PC-3 (cell line): ENCODE data around the gene PNLIPRP3. TPM values are rescaled to one million over a fixed set of nuclear protein-coding genes. Genes with fewer than 3 reads are reported as not detected.

Source experiments
- ATAC-seq: fragments of 200-7000 bp; cut with Tn5 transposase; 2 replicates; pipeline ENCODE4 v1.9.1; 2020; ENCODE audit warnings: mild to moderate bottlenecking, moderate library complexity
- BruUV-seq: library from RNA; stranded (reverse); fragments of 400-500 nt; replicated peaks from 2 replicates; lab custom pipeline; 2021; lab: Mats Ljungman, UMichigan
- CTCF ChIA-PET: fragments of 300-600 bp; sonication (Branson Sonifier 250); formaldehyde crosslinking; loops from one replicate; lab custom pipeline; 2022; ENCODE audit warnings: antibody characterized with exemption; lab: Charles Lee
- POLR2A ChIA-PET: fragments of 300-600 bp; sonication (Branson Sonifier 250); formaldehyde crosslinking; loops from one replicate; lab custom pipeline; 2022; ENCODE audit warnings: antibody characterized with exemption; ENCODE audit not compliant: unreplicated experiment; lab: Charles Lee
- DNase-seq: peaks from one replicate; pipeline ENCODE4 v3.0.0-alpha.2; 2015
- H2AFZ ChIP-seq: fragments of 300-600 bp; sonication (generic); 2 replicates; pipeline ENCODE4 v1.6.0; 2016; ENCODE audit warnings: antibody characterized with exemption, low read length
- H3F3A ChIP-seq: fragments of 300-600 bp; sonication (generic); one replicate; pipeline ENCODE4 v1.6.0; 2017; ENCODE audit warnings: antibody characterized with exemption, low read length, control low read depth, mild to moderate bottlenecking; ENCODE audit not compliant: unreplicated experiment
- H3K27ac ChIP-seq: fragments of 300-600 bp; sonication (generic); 2 replicates; pipeline ENCODE4 v1.5.1; 2016; ENCODE audit warnings: mild to moderate bottlenecking, low read length
- H3K27me3 ChIP-seq: fragments of 300-600 bp; sonication (generic); 2 replicates; pipeline ENCODE4 v1.6.1; 2016; ENCODE audit warnings: low read length, mixed read lengths
- H3K36me3 ChIP-seq: fragments of 300-600 bp; sonication (generic); 2 replicates; pipeline ENCODE4 v1.6.1; 2016; ENCODE audit warnings: low read depth, mixed run types, low read length, mixed read lengths
- H3K4me1 ChIP-seq: fragments of 300-600 bp; sonication (generic); 2 replicates; pipeline ENCODE4 v1.5.1; 2016; ENCODE audit warnings: low read length; ENCODE audit not compliant: insufficient read depth
- H3K4me2 ChIP-seq: fragments of 300-600 bp; sonication (generic); 2 replicates; pipeline ENCODE4 v1.6.0; 2016; ENCODE audit warnings: low read length
- H3K4me3 ChIP-seq: fragments of 300-600 bp; sonication (generic); 2 replicates; pipeline ENCODE4 v1.5.1; 2016; ENCODE audit warnings: mild to moderate bottlenecking, low read length, mixed read lengths
- H3K79me2 ChIP-seq: fragments of 300-600 bp; sonication (generic); 2 replicates; pipeline ENCODE4 v1.6.1; 2017; ENCODE audit warnings: low read length, mixed read lengths
- H3K9ac ChIP-seq: fragments of 300-600 bp; sonication (generic); 2 replicates; pipeline ENCODE4 v1.6.0; 2016; ENCODE audit warnings: mild to moderate bottlenecking, low read length
- H3K9me2 ChIP-seq: fragments of 300-600 bp; sonication (generic); replicated peaks from 2 replicates; pipeline ENCODE4 v1.6.1; 2016; ENCODE audit warnings: mixed run types, low read length, mixed read lengths
- H3K9me3 ChIP-seq: fragments of 300-600 bp; sonication (generic); 2 replicates; pipeline ENCODE4 v1.6.1; 2016; ENCODE audit warnings: low read length, mixed read lengths
- H4K20me1 ChIP-seq: fragments of 300-600 bp; sonication (generic); 2 replicates; pipeline ENCODE4 v1.6.1; 2016; ENCODE audit warnings: low read length, mixed read lengths
- CTCF ChIP-seq: fragments of 300-600 bp; sonication (generic); conservative IDR thresholded peaks from 2 replicates; pipeline ENCODE4 v1.5.1; 2017; ENCODE audit warnings: antibody characterized with exemption, low read depth, mild to moderate bottlenecking, low read length
- EZH2 ChIP-seq: fragments of 300-600 bp; sonication (generic); IDR thresholded peaks from one replicate; pipeline ENCODE4 v1.6.1; 2017; ENCODE audit warnings: antibody characterized with exemption, mild to moderate bottlenecking, low read length; ENCODE audit not compliant: unreplicated experiment
- EZH2phosphoT487 ChIP-seq: fragments of 300-600 bp; sonication (generic); IDR thresholded peaks from 2 replicates; pipeline ENCODE4 v1.6.1; 2018; ENCODE audit warnings: mild to moderate bottlenecking, antibody characterized with exemption, low read length, borderline replicate concordance
- intact Hi-C: fragments of 100-400 bp; cut with micrococcal nuclease; formaldehyde crosslinking; loops from 2 replicates; pipeline ENCODE4 v1.9.0; 2023
- total RNA-seq: library from RNA; depleted of rRNA; stranded (reverse); fragments of >200 nt; gene quantifications from 2 replicates; pipeline ENCODE4 v1.2.3, GENCODE V29; 2014

PNLIPRP3 gene
- total RNA-seq, 1 experiment from 2014 or later, result not detected

- H2AFZ ChIP-seq, result no peak overlapping the region
- no peaks in the 10 kb centered on the region for H3F3A ChIP-seq
- no peak overlapping the region for H3K4me2 ChIP-seq
- no peak for TF ChIP-seq CTCF
- TF ChIP-seq EZH2phosphoT487, result no peak
- no peak for TF ChIP-seq EZH2
- no peaks in the 10 kb centered on the region for H3K36me3 ChIP-seq
- no peak overlapping the region for H3K27ac ChIP-seq
- no TSS peak for BruUV-seq
- H3K79me2 ChIP-seq, result no peaks in the 10 kb centered on the region
- POLR2A ChIA-PET, result no interaction called here
- no peak overlapping the region for H3K9ac ChIP-seq
- H3K4me1 ChIP-seq, result no peaks in the 10 kb centered on the region
- CTCF ChIA-PET, result no interaction called here
- no peak overlapping the region for H3K4me3 ChIP-seq
- no peak for ATAC-seq
- H3K9me3 ChIP-seq, result no peaks in the 10 kb centered on the region
- no peak for DNase-seq
- peaks cover 24% of the 10 kb centered on the region; the same call in 1 of the 2 replicates for H3K27me3 ChIP-seq
- intact Hi-C loops, result no loop called here
- H3K9me2 ChIP-seq, result no peaks in the 10 kb centered on the region
- no peaks in the 10 kb centered on the region for H4K20me1 ChIP-seq
Observed at GRCh38 chr10:116511365-116511764, 83.7 kb downstream of the PNLIPRP3 start.

- Histone ChIP-seq H3K4me1 (no peaks in the 10 kb centered on the region), H3K4me2 (no peak overlapping the region), H3K79me2 (no peaks in the 10 kb centered on the region), H3F3A (no peaks in the 10 kb centered on the region), H3K36me3 (no peaks in the 10 kb centered on the region; the same call in 1 of the 2 replicates), H3K27me3 (peaks cover 25% of the 10 kb centered on the region), H2AFZ (no peak overlapping the region), H3K9me2 (no peaks in the 10 kb centered on the region), H3K27ac (no peak overlapping the region), H3K9ac (no peak overlapping the region), H3K9me3 (no peaks in the 10 kb centered on the region), H4K20me1 (no peaks in the 10 kb centered on the region), H3K4me3 (no peak overlapping the region)
- ATAC-seq (no peak), DNase-seq (peak; percentile 60)
- peak; percentile 75 for TF ChIP-seq CTCF
- no peak for TF ChIP-seq EZH2
- no TSS peak for BruUV-seq
- ChIA-PET CTCF (no interaction called here), POLR2A (no interaction called here)
- intact Hi-C loops, result no loop called here
Observed at GRCh38 chr10:116521424-116522290, 94.0 kb downstream of the PNLIPRP3 start.

DNA sequence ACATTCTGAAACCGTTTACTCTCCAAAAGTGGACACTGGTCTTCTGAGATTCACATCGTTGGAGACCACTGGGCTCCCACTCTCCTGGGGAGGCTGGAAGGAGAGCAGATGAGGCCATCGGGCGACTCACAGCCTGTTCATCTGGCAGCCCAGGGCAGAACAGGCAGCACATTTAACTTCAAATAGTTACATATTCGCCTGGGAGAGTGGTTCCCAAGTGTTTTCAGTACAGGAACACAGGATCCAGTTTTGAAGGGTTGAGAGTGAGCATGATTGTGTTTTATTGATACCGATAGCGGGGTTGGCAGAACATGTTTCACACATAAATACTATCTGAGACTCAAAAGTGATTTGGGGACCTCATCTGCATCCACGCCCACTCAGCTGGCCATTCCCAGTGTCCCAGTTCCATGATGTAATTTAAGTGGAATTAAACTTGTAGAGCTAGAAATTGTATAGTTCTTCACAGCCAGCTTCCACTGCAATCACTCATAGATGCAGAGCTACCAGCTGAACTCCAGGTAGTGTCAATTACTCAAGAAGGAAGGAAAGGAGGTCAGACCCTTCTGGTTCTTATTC lies 95.2 kb downstream of the PNLIPRP3 start:
- no peaks in the 10 kb centered on the region for H3F3A ChIP-seq
- H4K20me1 ChIP-seq, result no peaks in the 10 kb centered on the region
- intact Hi-C loops, result no loop called here
- no peaks in the 10 kb centered on the region for H3K9me3 ChIP-seq
- BruUV-seq, result no TSS peak
- no peak overlapping the region for H3K4me3 ChIP-seq
- no peaks in the 10 kb centered on the region for H3K79me2 ChIP-seq
- H3K4me1 ChIP-seq, result no peaks in the 10 kb centered on the region
- DNase-seq, result no peak
- TF ChIP-seq EZH2 (no peak), EZH2phosphoT487 (no peak), CTCF (no peak)
- H3K9ac ChIP-seq, result no peak overlapping the region
- H3K9me2 ChIP-seq, result no peaks in the 10 kb centered on the region
- no peak for ATAC-seq
- H2AFZ ChIP-seq, result no peak overlapping the region
- peaks cover 25% of the 10 kb centered on the region for H3K27me3 ChIP-seq
- H3K4me2 ChIP-seq, result no peak overlapping the region
- H3K36me3 ChIP-seq, result no peaks in the 10 kb centered on the region; the same call in 1 of the 2 replicates
- H3K27ac ChIP-seq, result no peak overlapping the region
- CTCF ChIA-PET, result no interaction called here
- POLR2A ChIA-PET, result no interaction called here
